ENCODE measurements around the gene SNTA1. TPM values are rescaled to one million over a fixed set of nuclear protein-coding genes. Genes with fewer than 3 reads are reported as not detected.
A peak's percentile ranks its signal among the peaks of the same experiment; 100 is the strongest.

Gene SNTA1
- total and polyA plus RNA-seq, 2 of the 13 experiments (the other 11 are each of a cell fraction or from before 2014, with no cell fraction given), result 16.4 to 18.3 TPM

DNA sequence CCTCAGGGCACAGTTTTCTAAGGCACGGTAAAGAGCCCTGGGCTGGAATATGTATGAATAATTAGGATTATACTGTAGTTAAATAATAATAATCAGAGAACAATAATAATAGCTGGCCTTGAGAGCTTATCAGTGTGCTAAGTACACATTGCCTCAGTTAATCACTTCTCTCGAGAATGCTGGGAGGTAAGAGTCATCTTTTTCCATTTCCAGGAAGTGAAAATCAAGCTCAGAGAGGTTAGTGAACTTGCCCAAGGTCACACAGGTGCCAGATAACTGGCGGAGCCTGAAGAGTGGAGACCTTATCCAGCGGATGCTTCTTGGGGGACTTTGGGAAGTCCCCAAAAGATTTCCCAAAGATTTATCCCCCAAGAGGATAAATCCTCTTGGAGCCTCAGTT, 26.9 kb upstream of the SNTA1 start:
- POLR2A ChIA-PET, result interaction anchor here (0.7 to 1.0 kb wide), 2 partner anchors 19 kb away, joined by 4 to 5 read pairs; partner anchors contain the start of gene CBFA2T2
- no peak overlapping the region for H3K4me3 ChIP-seq (replicated peaks in 1 of 3; ENCODE audit: insufficient read depth in 1 of 3, low read depth in 2 of 3, low read length in 3 of 3)
- in situ Hi-C loops (cut with HindIII; ENCODE audit: extremely low pct_ligation_motif_present, low pct_unique_long_range_greater_than_20kb) (no loop called here), intact Hi-C loops (cut with micrococcal nuclease; ENCODE audit: unreplicated experiment) (no loop called here)
- no peaks in the 10 kb centered on the region for H4K20me1 ChIP-seq (ENCODE audit: insufficient read depth, low read length)
- CTCF ChIA-PET (ENCODE audit: low intra/inter-chr PET ratio, low total read pairs), result no interaction called here
- DNase-seq (ENCODE audit: low spot score) (no peak), FAIRE-seq (no peak), ATAC-seq (no peak)
- H3K4me1 ChIP-seq (ENCODE audit: insufficient read depth, low read length), result peaks cover 52% of the 10 kb centered on the region
- H3K9me3 ChIP-seq (ENCODE audit: low read length), result no peaks in the 10 kb centered on the region
- H3K4me2 ChIP-seq (ENCODE audit: low read depth, low read length), result no peak overlapping the region
- no peak overlapping the region for H3K9ac ChIP-seq (ENCODE audit: insufficient read depth, low read depth, low read length)
- H3K27me3 ChIP-seq (ENCODE audit: control insufficient read depth in 1 of 2, insufficient read depth in 2 of 2, low read length in 2 of 2), result peaks cover under 1 to 11% of the 10 kb centered on the region in 2 experiments; a peak in 3 of 5 replicates
- no peak overlapping the region for H3K27ac ChIP-seq (ENCODE audit: extremely low read length, insufficient read depth, low read length)
- no peaks in the 10 kb centered on the region for H3K36me3 ChIP-seq (replicated peaks in 1 of 2; ENCODE audit: control insufficient read depth in 1 of 2, insufficient read depth in 2 of 2, low read length in 2 of 2)
- no TSS peak for BruUV-seq (replicated peaks)
- 1% methylated on average over 4 of the region's 4 CpGs for WGBS (ENCODE audit: low lambda C conversion rate)
- H3K79me2 ChIP-seq (ENCODE audit: insufficient read depth, low read length), result no peaks in the 10 kb centered on the region
- H2AFZ ChIP-seq (ENCODE audit: low read length), result no peak overlapping the region
- peak; percentile 89; the same call in 1 of the 2 replicates for TF ChIP-seq ZNF768 (CRISPR knock-in tag; IDR thresholded peaks at IDR 0.05)
- no peak for TF ChIP-seq UBTF (CRISPR knock-in tag; IDR thresholded peaks at IDR 0.05)
- no peak for TF ChIP-seq TCF7 (IDR thresholded peaks at IDR 0.05; ENCODE audit: low read depth)
- TF ChIP-seq ELF1 (CRISPR knock-in tag; IDR thresholded peaks at IDR 0.05), result 0 out of 2 replicates have a peak, but pooled peaks have one; percentile 31
- TF ChIP-seq ZNF574 (CRISPR knock-in tag; IDR thresholded peaks at IDR 0.05), result no peak
- TF ChIP-seq MEIS1 (CRISPR knock-in tag; IDR thresholded peaks at IDR 0.05; ENCODE audit: borderline replicate concordance), result no peak
- TF ChIP-seq RCOR2 (CRISPR knock-in tag; IDR thresholded peaks at IDR 0.05), result 0 out of 2 replicates have a peak, but pooled peaks have one; percentile 34
- no peak for TF ChIP-seq CBX1 (IDR thresholded peaks at IDR 0.05; ENCODE audit: low read depth)
- peak; percentile 71; the same call in 1 of the 2 replicates for TF ChIP-seq CHD2 (IDR thresholded peaks at IDR 0.05; ENCODE audit: low read depth, low read length)
- TF ChIP-seq ZNF788 (CRISPR knock-in tag; IDR thresholded peaks at IDR 0.05; ENCODE audit: borderline replicate concordance), result no peak
- TF ChIP-seq KMT2A (CRISPR knock-in tag; IDR thresholded peaks at IDR 0.05), result no peak
- no peak for TF ChIP-seq AGO2 (optimal IDR thresholded peaks at IDR 0.05; ENCODE audit: low read depth, low read length)
- TF ChIP-seq CCDC6 (CRISPR knock-in tag; IDR thresholded peaks at IDR 0.05), result no peak
- no peak for TF ChIP-seq BCL6 (CRISPR knock-in tag; IDR thresholded peaks at IDR 0.05)
- TF ChIP-seq ZNF335 (CRISPR knock-in tag; IDR thresholded peaks at IDR 0.05), result no peak
- TF ChIP-seq ZNF615 (CRISPR knock-in tag; IDR thresholded peaks at IDR 0.05; ENCODE audit: borderline replicate concordance), result no peak
- no peak for TF ChIP-seq PAWR (CRISPR knock-in tag; IDR thresholded peaks at IDR 0.05; ENCODE audit: borderline replicate concordance)
- TF ChIP-seq ZMYM3 (CRISPR knock-in tag; IDR thresholded peaks at IDR 0.05), result peak; percentile 60
- peak; percentile 33; the same call in 1 of the 2 replicates for TF ChIP-seq FOSL2 (CRISPR knock-in tag; IDR thresholded peaks at IDR 0.05)
- no peak for TF ChIP-seq ZNF367 (CRISPR knock-in tag; IDR thresholded peaks at IDR 0.05; ENCODE audit: borderline replicate concordance)
- TF ChIP-seq CREBL2 (CRISPR knock-in tag; IDR thresholded peaks at IDR 0.05; ENCODE audit: borderline replicate concordance), result no peak
